ENCODE measurements around the gene PLPP3.
A peak's percentile ranks its signal among the peaks of the same experiment; 100 is the strongest.

The PLPP3 gene

GRCh38 chr1:56478734-56479133 lies 100.6 kb downstream of the PLPP3 start:
- Histone ChIP-seq H3K36me3 (ENCODE audit: control insufficient read depth, insufficient read depth, low read length) (no peaks in the 10 kb centered on the region), H3K4me1 (ENCODE audit: control insufficient read depth, insufficient read depth, low read length) (peaks cover 11% of the 10 kb centered on the region), H3K9ac (ENCODE audit: low read length) (no peak overlapping the region), H3K27me3 (ENCODE audit: control insufficient read depth, insufficient read depth, low read length) (peaks cover 8% of the 10 kb centered on the region), H3K9me3 (ENCODE audit: control insufficient read depth, low read length) (no peaks in the 10 kb centered on the region), H3K4me3 (ENCODE audit: low read length) (no peak overlapping the region)

GRCh38 chr1:56477164-56478111 lies 101.9 kb downstream of the PLPP3 start:
- Histone ChIP-seq H3K9me3 (ENCODE audit: control insufficient read depth, low read length) (no peaks in the 10 kb centered on the region), H3K9ac (ENCODE audit: low read length) (peak overlapping the region; percentile 70), H3K27me3 (ENCODE audit: control insufficient read depth, insufficient read depth, low read length) (peaks cover 8% of the 10 kb centered on the region), H3K4me1 (ENCODE audit: control insufficient read depth, insufficient read depth, low read length) (peaks cover 18% of the 10 kb centered on the region), H3K36me3 (ENCODE audit: control insufficient read depth, insufficient read depth, low read length) (no peaks in the 10 kb centered on the region), H3K4me3 (ENCODE audit: low read length) (peak overlapping the region; percentile 23)

GRCh38 chr1:56473582-56474270 lies 105.6 kb downstream of the PLPP3 start:
- Histone ChIP-seq H3K9me3 (ENCODE audit: control insufficient read depth, low read length) (no peaks in the 10 kb centered on the region), H3K36me3 (ENCODE audit: control insufficient read depth, insufficient read depth, low read length) (no peaks in the 10 kb centered on the region), H3K4me1 (ENCODE audit: control insufficient read depth, insufficient read depth, low read length) (peaks cover 36% of the 10 kb centered on the region), H3K27me3 (ENCODE audit: control insufficient read depth, insufficient read depth, low read length) (peaks cover 8% of the 10 kb centered on the region), H3K4me3 (ENCODE audit: low read length) (no peak overlapping the region), H3K9ac (ENCODE audit: low read length) (no peak overlapping the region)

GRCh38 chr1:56472860-56473259 lies 106.5 kb downstream of the PLPP3 start:
- H3K9me3 ChIP-seq (ENCODE audit: control insufficient read depth, low read length) = no peaks in the 10 kb centered on the region
- peaks cover 41% of the 10 kb centered on the region for H3K4me1 ChIP-seq (ENCODE audit: control insufficient read depth, insufficient read depth, low read length)
- H3K9ac ChIP-seq (ENCODE audit: low read length) = no peak overlapping the region
- no peaks in the 10 kb centered on the region for H3K36me3 ChIP-seq (ENCODE audit: control insufficient read depth, insufficient read depth, low read length)
- no peak overlapping the region for H3K4me3 ChIP-seq (ENCODE audit: low read length)
- H3K27me3 ChIP-seq (ENCODE audit: control insufficient read depth, insufficient read depth, low read length) = peaks cover 8% of the 10 kb centered on the region

GRCh38 chr1:56469640-56470371 lies 109.6 kb downstream of the PLPP3 start:
- no peaks in the 10 kb centered on the region for H3K36me3 ChIP-seq (ENCODE audit: control insufficient read depth, insufficient read depth, low read length)
- no peak overlapping the region for H3K9ac ChIP-seq (ENCODE audit: low read length)
- no peaks in the 10 kb centered on the region for H3K27me3 ChIP-seq (ENCODE audit: control insufficient read depth, insufficient read depth, low read length)
- no peak overlapping the region for H3K4me3 ChIP-seq (ENCODE audit: low read length)
- H3K9me3 ChIP-seq (ENCODE audit: control insufficient read depth, low read length) = no peaks in the 10 kb centered on the region
- peaks cover 44% of the 10 kb centered on the region for H3K4me1 ChIP-seq (ENCODE audit: control insufficient read depth, insufficient read depth, low read length)

GRCh38 chr1:56468518-56468917 lies 110.8 kb downstream of the PLPP3 start:
- Histone ChIP-seq H3K9ac (ENCODE audit: low read length) (no peak overlapping the region), H3K4me1 (ENCODE audit: control insufficient read depth, insufficient read depth, low read length) (peaks cover 50% of the 10 kb centered on the region), H3K4me3 (ENCODE audit: low read length) (no peak overlapping the region)

GRCh38 chr1:56466538-56466937 lies 112.8 kb downstream of the PLPP3 start:
- H3K4me3 ChIP-seq (ENCODE audit: low read length) = no peak overlapping the region
- H3K9me3 ChIP-seq (ENCODE audit: control insufficient read depth, low read length) = no peaks in the 10 kb centered on the region
- no peaks in the 10 kb centered on the region for H3K36me3 ChIP-seq (ENCODE audit: control insufficient read depth, insufficient read depth, low read length)
- no peaks in the 10 kb centered on the region for H3K27me3 ChIP-seq (ENCODE audit: control insufficient read depth, insufficient read depth, low read length)
- H3K4me1 ChIP-seq (ENCODE audit: control insufficient read depth, insufficient read depth, low read length) = peaks cover 44% of the 10 kb centered on the region
- H3K9ac ChIP-seq (ENCODE audit: low read length) = no peak overlapping the region

More at GRCh38 chr1:56468518-56468917, 110.8 kb downstream of the PLPP3 start:
- Histone ChIP-seq H3K36me3 (ENCODE audit: control insufficient read depth, insufficient read depth, low read length) (no peaks in the 10 kb centered on the region), H3K27me3 (ENCODE audit: control insufficient read depth, insufficient read depth, low read length) (no peaks in the 10 kb centered on the region), H3K9me3 (ENCODE audit: control insufficient read depth, low read length) (no peaks in the 10 kb centered on the region)

GRCh38 chr1:56464294-56464693 lies 115.1 kb downstream of the PLPP3 start:
- Histone ChIP-seq H3K4me1 (ENCODE audit: control insufficient read depth, insufficient read depth, low read length) (peaks cover 29% of the 10 kb centered on the region), H3K27me3 (ENCODE audit: control insufficient read depth, insufficient read depth, low read length) (no peaks in the 10 kb centered on the region), H3K9ac (ENCODE audit: low read length) (no peak overlapping the region), H3K36me3 (ENCODE audit: control insufficient read depth, insufficient read depth, low read length) (no peaks in the 10 kb centered on the region), H3K9me3 (ENCODE audit: control insufficient read depth, low read length) (no peaks in the 10 kb centered on the region), H3K4me3 (ENCODE audit: low read length) (no peak overlapping the region)

GRCh38 chr1:56463376-56463775 lies 116.0 kb downstream of the PLPP3 start:
- H3K27me3 ChIP-seq (ENCODE audit: control insufficient read depth, insufficient read depth, low read length) = no peaks in the 10 kb centered on the region
- H3K4me1 ChIP-seq (ENCODE audit: control insufficient read depth, insufficient read depth, low read length) = peaks cover 23% of the 10 kb centered on the region
- H3K4me3 ChIP-seq (ENCODE audit: low read length) = no peak overlapping the region
- H3K36me3 ChIP-seq (ENCODE audit: control insufficient read depth, insufficient read depth, low read length) = no peaks in the 10 kb centered on the region
- H3K9me3 ChIP-seq (ENCODE audit: control insufficient read depth, low read length) = no peaks in the 10 kb centered on the region
- H3K9ac ChIP-seq (ENCODE audit: low read length) = no peak overlapping the region

GRCh38 chr1:56462209-56462608 lies 117.2 kb downstream of the PLPP3 start:
- no peaks in the 10 kb centered on the region for H3K27me3 ChIP-seq (ENCODE audit: control insufficient read depth, insufficient read depth, low read length)
- H3K9ac ChIP-seq (ENCODE audit: low read length) = no peak overlapping the region
- H3K36me3 ChIP-seq (ENCODE audit: control insufficient read depth, insufficient read depth, low read length) = no peaks in the 10 kb centered on the region
- no peaks in the 10 kb centered on the region for H3K9me3 ChIP-seq (ENCODE audit: control insufficient read depth, low read length)
- H3K4me3 ChIP-seq (ENCODE audit: low read length) = no peak overlapping the region
- H3K4me1 ChIP-seq (ENCODE audit: control insufficient read depth, insufficient read depth, low read length) = peaks cover 22% of the 10 kb centered on the region

GRCh38 chr1:56461158-56462127 lies 117.9 kb downstream of the PLPP3 start:
- Histone ChIP-seq H3K4me3 (ENCODE audit: low read length) (no peak overlapping the region), H3K9ac (ENCODE audit: low read length) (no peak overlapping the region)

More at GRCh38 chr1:56461158-56462127, 117.9 kb downstream of the PLPP3 start:
- Histone ChIP-seq H3K36me3 (ENCODE audit: control insufficient read depth, insufficient read depth, low read length) (no peaks in the 10 kb centered on the region), H3K9me3 (ENCODE audit: control insufficient read depth, low read length) (no peaks in the 10 kb centered on the region), H3K4me1 (ENCODE audit: control insufficient read depth, insufficient read depth, low read length) (peaks cover 22% of the 10 kb centered on the region), H3K27me3 (ENCODE audit: control insufficient read depth, insufficient read depth, low read length) (no peaks in the 10 kb centered on the region)

All from mucosa of stomach (tissue), 1 donor.